Measurements from ENCODE around the gene TSPAN14. TPM values are rescaled to one million over a fixed set of nuclear protein-coding genes. Genes with fewer than 3 reads are reported as not detected.

Gene TSPAN14
- total and polyA plus RNA-seq, 2 of the 13 experiments (the other 11 are each of a cell fraction or from before 2014, with no cell fraction given): 24.1 to 80.6 TPM

GRCh38 chr10:80408242-80409101, 45.6 kb upstream of the TSPAN14 start, which contains the start of gene PRXL2A (continued):
- no peak for TF ChIP-seq ZNF318 (CRISPR knock-in tag; IDR thresholded peaks at IDR 0.05)
- no peak; the same call in 1 of the 2 replicates for TF ChIP-seq TIGD3 (CRISPR knock-in tag; IDR thresholded peaks at IDR 0.05; ENCODE audit: borderline replicate concordance)
- no peak for TF ChIP-seq GPBP1L1 (CRISPR knock-in tag; IDR thresholded peaks at IDR 0.05)
- TF ChIP-seq PRDM4 (CRISPR knock-in tag; IDR thresholded peaks at IDR 0.05; ENCODE audit: borderline replicate concordance): no peak
- no peak for TF ChIP-seq CENPBD1 (CRISPR knock-in tag; IDR thresholded peaks at IDR 0.05; ENCODE audit: borderline replicate concordance, low read depth)
- peak; percentile 70; the same call in 1 of the 2 replicates for TF ChIP-seq ZNF274 (CRISPR knock-in tag; IDR thresholded peaks at IDR 0.05)
- no peak for TF ChIP-seq ELF1 (CRISPR knock-in tag; IDR thresholded peaks at IDR 0.05)
- peak; percentile 77; the same call in 1 of the 2 replicates for TF ChIP-seq TFDP1 (CRISPR knock-in tag; IDR thresholded peaks at IDR 0.05; ENCODE audit: borderline replicate concordance)
